Measurements from ENCODE around the gene ANO1.

- TF ChIP-seq RNF2 (IDR thresholded peaks at IDR 0.05; ENCODE audit: borderline replicate concordance, low read depth) (no peak), BHLHE40 (IDR thresholded peaks at IDR 0.05; ENCODE audit: low read depth, low read length) (no peak), POLR2A (IDR thresholded peaks at IDR 0.05; ENCODE audit: low read length) (no peak)
Observed at GRCh38 chr11:70170596-70171210, 92.6 kb downstream of the ANO1 start.

Measured in A549 (cell line).